A549 treated with CpdA at 1 μM for 4 hours (cell line): ENCODE data around the gene FEZF2. TPM values are rescaled to one million over a fixed set of nuclear protein-coding genes. Genes with fewer than 3 reads are reported as not detected.

Source experiments
- total RNA-seq: library from RNA; stranded (reverse); fragments of 200-300 nt; extraction: Qiagen RNA extraction; gene quantifications from 5 replicates; pipeline ENCODE4 v1.2.3, GENCODE V29; 2022; ENCODE audit warnings: low read depth

The FEZF2 gene
- total RNA-seq, result not detected in 5 replicates

DNA sequence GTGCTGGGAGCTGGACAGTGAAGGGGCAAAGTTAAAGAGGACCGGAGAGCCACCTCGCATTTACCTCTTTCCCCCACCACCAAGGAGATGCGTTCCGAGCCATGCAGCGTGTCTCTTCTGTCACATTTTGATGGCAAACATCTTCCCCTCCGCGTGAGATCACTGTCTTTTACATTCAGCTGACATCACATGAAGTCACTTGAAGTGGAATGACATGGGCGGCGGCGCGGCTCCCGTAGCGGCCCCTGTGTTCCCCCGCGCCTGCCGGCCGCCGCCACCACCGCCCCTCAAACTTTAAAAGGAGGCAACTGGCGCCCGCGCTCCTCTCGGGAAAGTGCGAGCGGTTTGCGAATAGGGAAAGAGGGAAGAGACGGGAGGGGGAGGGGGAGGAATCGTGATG is at the start of gene FEZF2:
Gene FEZF2 (minus strand): TSS at position 336 of the 400 bp plus-strand sequence. CDS start 682 bp downstream, outside the sequence.

